HUES64 (cell line): ENCODE data around the gene ACAD10.
"Not testable (repeated sequence)": the region's sequence is repeated elsewhere in the genome, so short reads cannot be mapped to it uniquely, and the experiment has no call there.

Experiments
- H3K27ac ChIP-seq: 2 replicates; pipeline ENCODE4 v1.7.0; 2013; ENCODE audit warnings: low read depth, low read length, inconsistent platforms
- H3K27me3 ChIP-seq: 2 replicates; pipeline ENCODE4 v1.6.1; 2013; ENCODE audit warnings: mild to moderate bottlenecking, low read length; ENCODE audit not compliant: insufficient read depth
- H3K36me3 ChIP-seq: 2 replicates; pipeline ENCODE4 v1.6.1; 2013; ENCODE audit warnings: mild to moderate bottlenecking, low read length; ENCODE audit not compliant: insufficient read depth
- H3K4me1 ChIP-seq: 2 replicates; pipeline ENCODE4 v1.6.1; 2013; ENCODE audit warnings: mild to moderate bottlenecking, low read length, moderate library complexity; ENCODE audit not compliant: insufficient read depth
- H3K4me3 ChIP-seq: 2 replicates; pipeline ENCODE4 v1.5.1; 2013; ENCODE audit warnings: mild to moderate bottlenecking, low read length, moderate library complexity
- H3K9ac ChIP-seq: 2 replicates; pipeline ENCODE4 v1.6.1; 2013; ENCODE audit warnings: mild to moderate bottlenecking, low read depth, low read length
- H3K9me3 ChIP-seq: 2 replicates; pipeline ENCODE4 v1.6.1; 2013; ENCODE audit warnings: low read depth, low read length; ENCODE audit not compliant: insufficient read depth
- WGBS: fragments of 150-250, 120-280 bp; methylation state at CpG from one replicate; pipeline ENCODE4 v1.1.7; 2013; ENCODE audit warnings: missing lambda C conversion rate; 5-methylcytosine and 5-hydroxymethylcytosine counted together

Gene ACAD10

DNA sequence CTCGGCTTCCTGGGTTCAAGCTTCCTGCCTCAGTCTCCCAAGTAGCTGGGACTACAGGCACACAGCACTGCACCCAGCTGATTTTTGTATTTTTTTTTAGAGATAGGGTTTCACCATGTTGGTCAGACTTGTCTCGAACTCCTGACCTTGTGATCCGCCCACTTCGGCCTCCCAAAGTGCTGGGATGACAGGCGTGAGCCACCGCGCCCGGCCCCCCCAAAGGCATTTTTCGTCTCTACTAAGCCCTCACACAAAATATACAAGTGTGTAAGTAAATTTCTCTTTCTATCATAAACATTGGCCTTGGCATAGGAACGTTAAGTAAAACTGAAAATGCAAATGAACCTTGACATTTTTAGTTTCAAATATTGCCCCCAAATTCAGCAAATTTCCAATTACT, 2.1 kb downstream of the ACAD10 start:
- Histone ChIP-seq H3K36me3 (peaks cover 8% of the 10 kb centered on the region), H3K9ac (no peak overlapping the region), H3K27ac (no peak overlapping the region), H3K4me3 (no peak overlapping the region), H3K27me3 (no peaks in the 10 kb centered on the region), H3K9me3 (no peaks in the 10 kb centered on the region), H3K4me1 (0 out of 2 replicates have a peak, but pooled peaks cover 6% of the 10 kb centered on the region)
- WGBS = 97% methylated on average over 9 of the region's 10 CpGs

DNA sequence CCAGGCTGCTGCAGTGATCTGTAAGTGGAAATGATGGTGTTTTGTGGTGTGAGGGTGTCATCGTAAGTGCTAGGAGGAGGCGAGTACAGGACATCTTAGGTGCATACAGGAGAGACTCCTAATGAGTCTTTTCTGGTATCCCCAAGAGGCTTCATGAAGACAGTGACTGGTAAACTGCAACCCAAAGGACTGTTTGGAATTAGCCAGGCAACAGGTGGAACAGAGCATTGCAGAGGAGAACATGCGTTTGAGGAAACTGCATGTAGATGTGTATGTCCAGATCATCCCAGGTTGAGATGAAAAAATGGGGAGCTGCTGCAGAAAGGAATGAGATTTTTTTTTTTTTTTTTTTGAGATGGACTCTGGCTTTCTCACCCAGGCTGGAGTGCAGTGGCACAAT, 5.4 kb downstream of the ACAD10 start:
- Histone ChIP-seq H3K4me3 (no peak overlapping the region), H3K4me1 (0 out of 2 replicates have a peak, but pooled peaks cover 6% of the 10 kb centered on the region), H3K9ac (no peak overlapping the region), H3K27ac (no peak overlapping the region), H3K27me3 (no peaks in the 10 kb centered on the region), H3K9me3 (no peaks in the 10 kb centered on the region), H3K36me3 (peaks cover 30% of the 10 kb centered on the region)
- WGBS = 97% methylated on average over 3 of the region's 3 CpGs

DNA sequence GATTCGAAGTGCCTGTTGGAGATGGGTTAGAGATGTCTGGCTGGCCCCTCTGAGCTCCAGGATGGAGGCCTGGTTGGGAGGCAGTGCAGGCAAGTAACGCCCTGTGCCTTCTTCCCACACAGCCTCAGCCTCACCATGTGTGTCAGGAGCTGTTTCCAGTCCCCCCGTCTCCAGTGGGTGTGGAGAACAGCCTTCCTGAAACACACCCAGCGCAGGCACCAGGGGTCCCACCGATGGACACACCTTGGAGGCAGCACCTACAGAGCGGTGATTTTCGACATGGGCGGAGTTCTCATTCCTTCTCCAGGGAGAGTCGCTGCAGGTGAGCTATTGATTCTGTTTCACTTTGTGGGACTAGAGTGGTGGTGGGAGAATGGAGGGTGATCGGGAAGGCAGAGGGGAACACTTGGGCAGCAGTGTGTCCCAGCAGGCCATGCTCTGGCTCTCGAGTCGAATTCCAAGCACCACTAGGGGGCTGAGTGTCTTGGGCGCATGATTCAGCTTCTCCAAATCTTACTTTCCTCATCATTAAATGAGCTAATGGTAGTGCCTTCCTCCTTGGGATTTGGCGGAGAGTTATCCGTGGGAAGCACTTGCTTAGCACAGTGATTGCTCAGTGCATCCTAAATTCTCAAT, 6.8 kb downstream of the ACAD10 start:
- 92% methylated on average over 15 of the region's 15 CpGs for WGBS
- Histone ChIP-seq H3K9me3 (no peaks in the 10 kb centered on the region), H3K4me1 (no peaks in the 10 kb centered on the region), H3K4me3 (no peak overlapping the region), H3K36me3 (peaks cover 30% of the 10 kb centered on the region), H3K27ac (no peak overlapping the region), H3K27me3 (no peaks in the 10 kb centered on the region), H3K9ac (no peak overlapping the region)

DNA sequence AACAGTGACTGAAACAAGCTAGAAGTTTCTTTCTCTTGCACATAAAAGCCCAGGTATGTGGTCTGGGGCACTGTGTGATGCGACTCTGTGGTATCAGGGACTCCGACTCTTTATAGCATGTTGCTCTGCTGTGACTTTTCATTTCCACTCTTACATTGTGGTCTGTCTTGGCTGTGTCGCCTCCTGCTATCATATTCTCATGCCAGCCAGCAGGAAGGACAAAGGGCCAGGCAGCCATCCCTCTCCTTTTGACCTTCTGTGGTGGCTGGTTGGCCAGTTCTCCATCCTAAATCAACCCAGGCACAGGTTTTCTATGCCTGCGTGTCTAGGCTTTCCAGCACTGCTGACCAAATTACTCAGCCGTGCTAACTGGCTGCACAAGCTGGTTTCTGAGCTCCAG, 8.0 kb downstream of the ACAD10 start:
- Histone ChIP-seq H3K4me3 (no peak overlapping the region), H3K9ac (no peak overlapping the region), H3K27ac (no peak overlapping the region), H3K9me3 (no peaks in the 10 kb centered on the region), H3K4me1 (no peaks in the 10 kb centered on the region), H3K27me3 (no peaks in the 10 kb centered on the region), H3K36me3 (peaks cover 35% of the 10 kb centered on the region)
- 92% methylated on average over 5 of the region's 5 CpGs for WGBS

GRCh38 chr12:111699962-111700361, 14.1 kb downstream of the ACAD10 start:
- H3K27me3 ChIP-seq = no peaks in the 10 kb centered on the region
- peaks cover 50% of the 10 kb centered on the region for H3K36me3 ChIP-seq
- H3K27ac ChIP-seq = no peak overlapping the region
- 87% methylated on average over 1 of the region's 2 CpGs for WGBS
- H3K9me3 ChIP-seq = no peaks in the 10 kb centered on the region
- no peak overlapping the region for H3K4me3 ChIP-seq
- H3K4me1 ChIP-seq = no peaks in the 10 kb centered on the region
- H3K9ac ChIP-seq = no peak overlapping the region

DNA sequence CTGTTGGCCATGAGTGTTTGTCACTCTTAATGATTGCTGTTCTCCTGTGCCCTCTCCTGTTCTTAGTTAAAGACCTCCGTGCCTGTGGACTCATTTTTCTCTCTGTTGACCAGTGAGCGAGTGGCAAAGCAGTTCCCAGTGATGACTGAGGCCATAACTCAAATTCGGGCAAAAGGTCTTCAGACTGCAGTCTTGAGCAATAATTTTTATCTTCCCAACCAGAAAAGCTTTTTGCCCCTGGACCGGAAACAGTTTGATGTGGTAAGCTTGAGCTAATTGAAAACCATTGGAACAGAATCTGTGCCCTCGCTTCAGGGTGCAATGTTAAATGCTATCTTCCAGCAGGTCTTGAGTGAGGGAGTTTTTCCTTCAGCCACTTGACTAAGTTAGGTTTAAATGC, 19.8 kb downstream of the ACAD10 start:
- WGBS = 93% methylated on average over 5 of the region's 5 CpGs
- Histone ChIP-seq H3K9me3 (no peaks in the 10 kb centered on the region), H3K9ac (no peak overlapping the region), H3K4me1 (no peaks in the 10 kb centered on the region), H3K27ac (no peak overlapping the region), H3K36me3 (peaks cover 59% of the 10 kb centered on the region), H3K4me3 (no peak overlapping the region), H3K27me3 (no peaks in the 10 kb centered on the region)

DNA sequence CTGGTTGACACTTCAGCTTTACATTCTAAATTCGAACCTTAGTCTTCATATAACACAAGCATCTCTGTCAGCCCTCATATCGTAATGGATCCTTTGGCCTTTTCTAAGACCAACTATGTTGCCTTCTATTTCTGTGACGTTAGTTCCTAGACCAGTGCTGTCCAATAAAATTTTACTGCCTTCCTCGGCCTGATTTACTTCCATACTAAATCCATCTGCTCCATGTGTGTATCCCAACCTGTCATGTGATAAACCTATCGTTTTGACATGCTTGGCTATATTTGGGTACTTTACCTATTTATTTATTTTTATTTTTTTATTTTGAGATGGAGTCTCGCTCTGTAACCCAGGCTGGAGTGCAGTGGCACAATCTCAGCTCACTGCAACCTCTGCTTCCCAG, 20.3 kb downstream of the ACAD10 start:
- 95% methylated on average over 5 of the region's 6 CpGs for WGBS
- H3K9me3 ChIP-seq = no peaks in the 10 kb centered on the region
- peaks cover 59% of the 10 kb centered on the region for H3K36me3 ChIP-seq

DNA sequence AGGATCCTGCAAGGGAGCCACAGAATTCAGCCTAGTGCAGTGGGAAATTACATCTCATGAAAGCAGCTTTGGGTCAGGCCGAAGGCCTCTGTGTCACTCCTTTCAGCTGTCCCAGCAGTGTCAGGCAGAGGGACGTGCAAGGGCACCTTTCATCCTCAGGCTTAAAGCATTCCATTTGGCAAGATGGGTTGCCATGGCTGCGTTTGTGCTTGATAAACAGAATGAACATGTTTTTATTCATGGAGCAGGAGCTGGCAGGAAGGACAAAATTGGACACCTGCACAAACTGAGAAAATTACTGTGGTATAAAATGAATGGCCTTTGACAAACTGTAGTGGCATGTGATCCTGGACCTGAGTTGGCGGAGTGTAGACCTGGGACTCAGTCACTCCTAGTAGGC, 29.4 kb downstream of the ACAD10 start:
- Histone ChIP-seq H3K4me1 (no peaks in the 10 kb centered on the region), H3K4me3 (no peak overlapping the region), H3K36me3 (peaks cover 59% of the 10 kb centered on the region), H3K27me3 (no peaks in the 10 kb centered on the region), H3K9me3 (no peaks in the 10 kb centered on the region), H3K9ac (no peak overlapping the region), H3K27ac (no peak overlapping the region)
- 89% methylated on average over 4 of the region's 4 CpGs for WGBS

More for the DNA sequence above, 20.3 kb downstream of the ACAD10 start:
- Histone ChIP-seq H3K4me3 (no peak overlapping the region), H3K4me1 (no peaks in the 10 kb centered on the region), H3K9ac (no peak overlapping the region), H3K27me3 (no peaks in the 10 kb centered on the region), H3K27ac (no peak overlapping the region)

GRCh38 chr12:111719316-111719715, 33.5 kb downstream of the ACAD10 start:
- H3K9me3 ChIP-seq, H3K9ac ChIP-seq, H3K4me3 ChIP-seq, H3K27ac ChIP-seq, H3K27me3 ChIP-seq, H3K4me1 ChIP-seq: not testable (repeated sequence)
- peaks cover 54% of the 10 kb centered on the region for H3K36me3 ChIP-seq
- WGBS = 97% methylated on average over 10 of the region's 10 CpGs

DNA sequence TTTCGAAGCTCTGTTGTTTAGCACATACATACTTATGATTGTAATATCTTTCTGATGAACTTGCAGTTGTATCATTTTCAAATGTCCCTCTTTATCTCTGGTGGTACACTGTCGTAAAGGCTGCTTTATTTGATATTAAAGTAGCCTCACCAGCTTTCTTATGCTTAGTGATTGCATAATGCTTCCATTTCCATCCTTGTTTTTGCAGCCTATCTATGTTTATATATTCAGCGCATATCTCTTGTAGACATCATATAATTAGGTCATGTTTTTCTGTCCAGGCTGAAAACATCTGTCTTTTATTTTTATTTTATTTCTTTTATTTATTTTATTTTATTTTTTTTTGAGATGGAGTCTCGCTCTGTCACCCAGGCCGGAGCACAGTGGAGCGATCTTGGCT, 34.6 kb downstream of the ACAD10 start:
- Histone ChIP-seq H3K9me3 (peaks cover 3% of the 10 kb centered on the region; the same call in 1 of the 2 replicates), H3K36me3 (peaks cover 54% of the 10 kb centered on the region), H3K4me1 (no peaks in the 10 kb centered on the region), H3K4me3 (no peak overlapping the region), H3K27me3 (no peaks in the 10 kb centered on the region), H3K9ac (no peak overlapping the region), H3K27ac (no peak overlapping the region)
- 97% methylated on average over 4 of the region's 6 CpGs for WGBS

GRCh38 chr12:111723646-111724360, 38.0 kb downstream of the ACAD10 start:
- H3K4me1 ChIP-seq, H3K27me3 ChIP-seq, H3K27ac ChIP-seq, H3K9ac ChIP-seq, H3K4me3 ChIP-seq, H3K9me3 ChIP-seq: not testable (repeated sequence)
- WGBS = 95% methylated on average over 41 of the region's 46 CpGs
- H3K36me3 ChIP-seq = peaks cover 46% of the 10 kb centered on the region
